ENCODE measurements around the gene PLET1.

DNA sequence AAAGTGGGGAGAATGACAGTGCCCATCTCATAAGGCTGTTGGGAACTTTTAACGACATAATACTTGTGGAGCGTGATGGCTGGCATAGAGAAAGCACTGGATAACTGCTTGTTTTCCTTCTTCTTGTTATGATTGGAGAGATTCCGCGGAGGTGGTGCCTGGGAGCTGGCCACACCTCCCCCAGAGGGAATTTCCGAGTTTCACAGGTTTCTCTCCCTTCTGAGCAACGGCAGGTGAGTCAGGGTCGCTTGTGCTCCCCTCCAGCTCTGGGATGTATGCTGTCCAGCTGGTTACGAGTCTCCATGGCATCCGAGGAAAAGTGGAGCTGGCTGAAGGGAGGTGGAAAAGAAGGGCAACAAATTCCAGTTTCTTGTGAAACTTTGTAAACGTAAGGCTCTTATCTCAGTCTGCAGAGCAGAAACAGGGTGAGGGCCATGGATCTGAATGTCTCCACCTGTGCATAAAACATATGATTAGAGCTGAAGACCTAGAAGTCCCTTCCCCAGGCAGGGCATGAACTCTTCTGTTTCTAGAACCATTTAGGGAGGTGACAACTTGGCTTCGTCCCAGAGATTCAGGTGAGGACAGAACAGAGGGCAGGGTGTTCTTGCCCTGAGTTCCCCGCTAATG, 10.0 kb upstream of the PLET1 start:
- TF ChIP-seq, protein P1, sequence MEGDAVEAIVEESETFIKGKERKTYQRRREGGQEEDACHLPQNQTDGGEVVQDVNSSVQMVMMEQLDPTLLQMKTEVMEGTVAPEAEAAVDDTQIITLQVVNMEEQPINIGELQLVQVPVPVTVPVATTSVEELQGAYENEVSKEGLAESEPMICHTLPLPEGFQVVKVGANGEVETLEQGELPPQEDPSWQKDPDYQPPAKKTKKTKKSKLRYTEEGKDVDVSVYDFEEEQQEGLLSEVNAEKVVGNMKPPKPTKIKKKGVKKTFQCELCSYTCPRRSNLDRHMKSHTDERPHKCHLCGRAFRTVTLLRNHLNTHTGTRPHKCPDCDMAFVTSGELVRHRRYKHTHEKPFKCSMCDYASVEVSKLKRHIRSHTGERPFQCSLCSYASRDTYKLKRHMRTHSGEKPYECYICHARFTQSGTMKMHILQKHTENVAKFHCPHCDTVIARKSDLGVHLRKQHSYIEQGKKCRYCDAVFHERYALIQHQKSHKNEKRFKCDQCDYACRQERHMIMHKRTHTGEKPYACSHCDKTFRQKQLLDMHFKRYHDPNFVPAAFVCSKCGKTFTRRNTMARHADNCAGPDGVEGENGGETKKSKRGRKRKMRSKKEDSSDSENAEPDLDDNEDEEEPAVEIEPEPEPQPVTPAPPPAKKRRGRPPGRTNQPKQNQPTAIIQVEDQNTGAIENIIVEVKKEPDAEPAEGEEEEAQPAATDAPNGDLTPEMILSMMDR (IDR thresholded peaks at IDR 0.05), result no peak
- TF ChIP-seq POLR2A (IDR thresholded peaks at IDR 0.05), result no peak
- no peak for TF ChIP-seq POLR2AphosphoS5 (IDR thresholded peaks at IDR 0.05)
- TF ChIP-seq EP300 (IDR thresholded peaks at IDR 0.05), result no peak
